ENCODE results near the gene MAD1L1. TPM values are rescaled to one million over a fixed set of nuclear protein-coding genes. Genes with fewer than 3 reads are reported as not detected.
"Not testable (repeated sequence)": the region's sequence is repeated elsewhere in the genome, so short reads cannot be mapped to it uniquely, and the experiment has no call there.

The MAD1L1 gene
- total and polyA plus RNA-seq, 2 experiments from 2014 or later: 38.2 to 69.8 TPM

GRCh38 chr7:1862560-1862959 is 370.2 kb downstream of the MAD1L1 start:
- no peak for DNase-seq
- H3K9ac ChIP-seq: no peak overlapping the region
- H2AFZ ChIP-seq: no peak overlapping the region
- TF ChIP-seq EZH2phosphoT487 (IDR thresholded peaks at IDR 0.05; ENCODE audit: insufficient read depth, low read depth) (no peak), EZH2 (IDR thresholded peaks at IDR 0.05; ENCODE audit: insufficient read depth, poor library complexity, severe bottlenecking) (no peak)
- in situ Hi-C loops (cut with MboI): no loop called here
- H3K27me3 ChIP-seq (replicated peaks; ENCODE audit: insufficient read depth): no peaks in the 10 kb centered on the region
- no peaks in the 10 kb centered on the region for H3F3A ChIP-seq (ENCODE audit: insufficient read depth)
- H3K4me1 ChIP-seq (ENCODE audit: insufficient read depth): no peaks in the 10 kb centered on the region
- H4K20me1 ChIP-seq (ENCODE audit: insufficient read depth): no peaks in the 10 kb centered on the region
- no peaks in the 10 kb centered on the region for H3K79me2 ChIP-seq (ENCODE audit: insufficient read depth)
- H3K27ac ChIP-seq: no peak overlapping the region
- no peak overlapping the region for H3K4me3 ChIP-seq
- H3K36me3 ChIP-seq (ENCODE audit: low read depth): no peaks in the 10 kb centered on the region
- no peak overlapping the region for H3K4me2 ChIP-seq (ENCODE audit: unreplicated experiment)
- H3K9me3 ChIP-seq (ENCODE audit: low read depth): no peaks in the 10 kb centered on the region
- H3K9me2 ChIP-seq (ENCODE audit: insufficient read depth): no peaks in the 10 kb centered on the region
- WGBS, 2 experiments (ENCODE audit: low coverage in 1 of 2, low lambda C conversion rate in 2 of 2, missing lambda C conversion rate in 2 of 2): 91% methylated on average over 9 of the region's 9 CpGs

DNA sequence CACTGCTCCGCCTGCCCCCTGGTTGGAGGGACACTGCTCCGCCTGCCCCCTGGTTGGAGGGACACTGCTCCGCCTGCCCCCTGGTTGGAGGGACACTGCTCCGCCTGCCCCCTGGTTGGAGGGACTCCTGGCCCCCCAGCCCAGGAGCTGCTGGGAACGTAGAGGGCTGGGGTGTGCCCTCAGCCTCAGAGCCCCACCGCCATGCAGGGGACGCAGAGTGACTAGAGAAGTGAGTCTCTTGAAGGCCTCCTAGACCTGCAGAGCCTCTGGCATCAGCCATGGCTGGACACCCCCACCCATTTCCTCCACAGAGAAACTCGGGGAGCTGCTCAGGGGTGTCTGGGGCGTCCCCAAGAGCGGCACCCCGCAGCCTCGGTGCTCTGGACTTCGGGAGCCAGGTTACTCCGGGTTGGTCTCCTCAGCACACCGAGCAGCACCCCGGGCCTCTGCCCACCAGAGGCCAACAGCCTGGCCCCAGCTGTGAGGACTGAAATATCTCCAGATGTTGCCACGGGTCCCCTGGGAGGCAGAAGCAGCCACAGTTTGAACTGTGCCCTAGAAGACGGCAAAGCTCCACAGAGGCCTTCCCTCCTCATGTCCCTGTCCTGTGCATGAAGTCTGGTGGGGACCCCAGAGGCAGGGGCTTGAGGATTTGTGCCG is 370.8 kb downstream of the MAD1L1 start:
- WGBS, 2 experiments (ENCODE audit: low coverage in 1 of 2, low lambda C conversion rate in 2 of 2, missing lambda C conversion rate in 2 of 2): 79 to 82% methylated on average over 15 to 16 of the region's 19 CpGs
- Histone ChIP-seq H3F3A (ENCODE audit: insufficient read depth) (no peaks in the 10 kb centered on the region), H3K9me3 (ENCODE audit: low read depth) (no peaks in the 10 kb centered on the region), H3K9me2 (ENCODE audit: insufficient read depth) (no peaks in the 10 kb centered on the region), H3K79me2 (ENCODE audit: insufficient read depth) (no peaks in the 10 kb centered on the region), H3K9ac (no peak overlapping the region), H3K27me3 (replicated peaks; ENCODE audit: insufficient read depth) (no peaks in the 10 kb centered on the region), H3K4me3 (no peak overlapping the region), H3K36me3 (ENCODE audit: low read depth) (no peaks in the 10 kb centered on the region), H4K20me1 (ENCODE audit: insufficient read depth) (no peaks in the 10 kb centered on the region), H3K4me2 (ENCODE audit: unreplicated experiment) (no peak overlapping the region), H3K4me1 (ENCODE audit: insufficient read depth) (no peaks in the 10 kb centered on the region), H3K27ac (no peak overlapping the region), H2AFZ (no peak overlapping the region)
- TF ChIP-seq EZH2phosphoT487 (IDR thresholded peaks at IDR 0.05; ENCODE audit: insufficient read depth, low read depth): no peak
- TF ChIP-seq EZH2 (IDR thresholded peaks at IDR 0.05; ENCODE audit: insufficient read depth, poor library complexity, severe bottlenecking): no peak
- DNase-seq: no peak
- in situ Hi-C loops (cut with MboI): no loop called here

GRCh38 chr7:1860881-1861798 is 371.6 kb downstream of the MAD1L1 start:
- H3K4me1 ChIP-seq (ENCODE audit: insufficient read depth); in situ Hi-C loops (cut with MboI); H3K79me2 ChIP-seq (ENCODE audit: insufficient read depth); H2AFZ ChIP-seq; H3K4me3 ChIP-seq; H3F3A ChIP-seq (ENCODE audit: insufficient read depth); H3K27ac ChIP-seq; H4K20me1 ChIP-seq (ENCODE audit: insufficient read depth); H3K9me3 ChIP-seq (ENCODE audit: low read depth); H3K27me3 ChIP-seq (replicated peaks; ENCODE audit: insufficient read depth); H3K9me2 ChIP-seq (ENCODE audit: insufficient read depth); H3K4me2 ChIP-seq (ENCODE audit: unreplicated experiment); DNase-seq; H3K36me3 ChIP-seq (ENCODE audit: low read depth); H3K9ac ChIP-seq: not testable (repeated sequence)
- WGBS, 2 experiments (ENCODE audit: low coverage in 1 of 2, low lambda C conversion rate in 2 of 2, missing lambda C conversion rate in 2 of 2): 92 to 94% methylated on average over 18 to 22 of the region's 33 CpGs

- 93 to 94% methylated on average over 26 of the region's 26 CpGs for WGBS, 2 experiments (ENCODE audit: low coverage in 1 of 2, low lambda C conversion rate in 2 of 2, missing lambda C conversion rate in 2 of 2)
- H3K27ac ChIP-seq: no peak overlapping the region
- in situ Hi-C loops (cut with MboI): no loop called here
- no peak overlapping the region for H3K4me2 ChIP-seq (ENCODE audit: unreplicated experiment)
- no peaks in the 10 kb centered on the region for H4K20me1 ChIP-seq (ENCODE audit: insufficient read depth)
- H3F3A ChIP-seq (ENCODE audit: insufficient read depth): no peaks in the 10 kb centered on the region
- H3K79me2 ChIP-seq (ENCODE audit: insufficient read depth): no peaks in the 10 kb centered on the region
- DNase-seq: no peak
- H3K9ac ChIP-seq: no peak overlapping the region
- TF ChIP-seq EZH2phosphoT487 (IDR thresholded peaks at IDR 0.05; ENCODE audit: insufficient read depth, low read depth) (no peak), EZH2 (IDR thresholded peaks at IDR 0.05; ENCODE audit: insufficient read depth, poor library complexity, severe bottlenecking) (no peak)
- H3K9me3 ChIP-seq (ENCODE audit: low read depth): no peaks in the 10 kb centered on the region
- H3K27me3 ChIP-seq (replicated peaks; ENCODE audit: insufficient read depth): no peaks in the 10 kb centered on the region
- no peaks in the 10 kb centered on the region for H3K9me2 ChIP-seq (ENCODE audit: insufficient read depth)
- no peak overlapping the region for H2AFZ ChIP-seq
- H3K4me1 ChIP-seq (ENCODE audit: insufficient read depth): no peaks in the 10 kb centered on the region
- no peak overlapping the region for H3K4me3 ChIP-seq
- no peaks in the 10 kb centered on the region for H3K36me3 ChIP-seq (ENCODE audit: low read depth)
Observed at GRCh38 chr7:1859266-1860035, 373.3 kb downstream of the MAD1L1 start.
